Activated CD4-positive, CD25-positive, alpha-beta regulatory T cell treated with anti-CD3 and anti-CD28 coated beads, Interleukin-2, amount 50 U/mL, for 72 hours (primary cell): Measurements from ENCODE around the gene LRBA.

Experiments used
- DNase-seq: peaks from one replicate; pipeline ENCODE4 v3.0.0; 2021

The LRBA gene

GRCh38 chr4:150343796-150344195 lies 671.3 kb downstream of the LRBA start:
- no peak for DNase-seq

GRCh38 chr4:150342945-150343344 lies 672.1 kb downstream of the LRBA start:
- no peak for DNase-seq

- no peak for DNase-seq
Observed at GRCh38 chr4:150337734-150338133, 677.4 kb downstream of the LRBA start.

GRCh38 chr4:150336676-150337412 lies 678.2 kb downstream of the LRBA start:
- DNase-seq = no peak

- DNase-seq = no peak
Observed at GRCh38 chr4:150332961-150333360, 682.1 kb downstream of the LRBA start.

GRCh38 chr4:150332086-150332485 lies 683.0 kb downstream of the LRBA start:
- no peak for DNase-seq

GRCh38 chr4:150329373-150329772 lies 685.7 kb downstream of the LRBA start:
- DNase-seq = no peak

- no peak for DNase-seq
Observed at GRCh38 chr4:150328496-150328895, 686.6 kb downstream of the LRBA start.

- DNase-seq = no peak
Observed at GRCh38 chr4:150327262-150327780, 687.8 kb downstream of the LRBA start.

GRCh38 chr4:150325872-150326271 lies 689.2 kb downstream of the LRBA start:
- DNase-seq = no peak

GRCh38 chr4:150323406-150324325 lies 691.4 kb downstream of the LRBA start:
- no peak for DNase-seq

- DNase-seq = no peak
Observed at GRCh38 chr4:150322646-150323045, 692.4 kb downstream of the LRBA start.

- DNase-seq = no peak
Observed at GRCh38 chr4:150321113-150321512, 694.0 kb downstream of the LRBA start.

GRCh38 chr4:150318971-150319370 lies 696.1 kb downstream of the LRBA start:
- DNase-seq = no peak

GRCh38 chr4:150318527-150318926 lies 696.6 kb downstream of the LRBA start:
- no peak for DNase-seq

GRCh38 chr4:150316332-150317205 lies 698.5 kb downstream of the LRBA start:
- DNase-seq = no peak

- no peak for DNase-seq
Observed at GRCh38 chr4:150315691-150316090, 699.4 kb downstream of the LRBA start.

GRCh38 chr4:150315175-150315574 lies 699.9 kb downstream of the LRBA start:
- DNase-seq = no peak

GRCh38 chr4:150314031-150314430 lies 701.1 kb downstream of the LRBA start:
- no peak for DNase-seq

GRCh38 chr4:150310159-150310895 lies 704.8 kb downstream of the LRBA start:
- DNase-seq = no peak

- DNase-seq = no peak
Observed at GRCh38 chr4:150308824-150309472, 706.1 kb downstream of the LRBA start.

GRCh38 chr4:150306719-150307118 lies 708.4 kb downstream of the LRBA start:
- no peak for DNase-seq
